Loucy (cell line): ENCODE measurements around the gene FBXO31.

Source experiments
- EZH2phosphoT487 ChIP-seq: fragments of 200-600 bp; IDR thresholded peaks from 2 replicates; pipeline ENCODE4 v1.6.1; 2018; ENCODE audit warnings: antibody characterized with exemption, mild to moderate bottlenecking, moderate library complexity, borderline replicate concordance
- TF ChIP-seq, protein P1 (sequence below): fragments of 200-600 bp; sonication (generic); conservative IDR thresholded peaks from 2 replicates; pipeline ENCODE4 v1.5.1; 2014; ENCODE audit warnings: mild to moderate bottlenecking, antibody characterized with exemption, low read length

DNA sequence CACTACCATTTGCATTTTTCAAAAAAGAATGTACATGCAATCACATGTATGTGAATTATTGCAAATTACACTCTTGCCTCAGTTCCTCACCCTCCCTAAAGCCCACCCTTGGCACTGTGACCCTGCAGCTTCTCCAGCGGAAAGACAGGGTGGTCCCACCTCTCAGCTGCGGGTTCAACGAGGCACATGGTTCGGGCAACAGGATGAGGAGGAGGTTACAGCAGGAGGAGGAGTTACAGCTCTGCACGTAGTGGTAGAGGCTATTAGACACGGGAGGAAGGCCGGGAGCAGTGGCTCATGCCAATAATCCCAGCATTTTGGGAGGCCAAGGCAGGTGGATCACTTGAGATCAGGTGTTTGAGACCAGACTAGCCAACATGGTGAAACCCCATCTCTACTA is 71.6 kb downstream of the FBXO31 start:
- TF ChIP-seq, protein P1, sequence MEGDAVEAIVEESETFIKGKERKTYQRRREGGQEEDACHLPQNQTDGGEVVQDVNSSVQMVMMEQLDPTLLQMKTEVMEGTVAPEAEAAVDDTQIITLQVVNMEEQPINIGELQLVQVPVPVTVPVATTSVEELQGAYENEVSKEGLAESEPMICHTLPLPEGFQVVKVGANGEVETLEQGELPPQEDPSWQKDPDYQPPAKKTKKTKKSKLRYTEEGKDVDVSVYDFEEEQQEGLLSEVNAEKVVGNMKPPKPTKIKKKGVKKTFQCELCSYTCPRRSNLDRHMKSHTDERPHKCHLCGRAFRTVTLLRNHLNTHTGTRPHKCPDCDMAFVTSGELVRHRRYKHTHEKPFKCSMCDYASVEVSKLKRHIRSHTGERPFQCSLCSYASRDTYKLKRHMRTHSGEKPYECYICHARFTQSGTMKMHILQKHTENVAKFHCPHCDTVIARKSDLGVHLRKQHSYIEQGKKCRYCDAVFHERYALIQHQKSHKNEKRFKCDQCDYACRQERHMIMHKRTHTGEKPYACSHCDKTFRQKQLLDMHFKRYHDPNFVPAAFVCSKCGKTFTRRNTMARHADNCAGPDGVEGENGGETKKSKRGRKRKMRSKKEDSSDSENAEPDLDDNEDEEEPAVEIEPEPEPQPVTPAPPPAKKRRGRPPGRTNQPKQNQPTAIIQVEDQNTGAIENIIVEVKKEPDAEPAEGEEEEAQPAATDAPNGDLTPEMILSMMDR: no peak
- no peak for TF ChIP-seq EZH2phosphoT487
